ENCODE data around the gene SIK2. TPM values are rescaled to one million over a fixed set of nuclear protein-coding genes. Genes with fewer than 3 reads are reported as not detected.

The SIK2 gene
- total and polyA plus RNA-seq, 4 experiments from 2014 or later = 0.04 to 13.8 (median 6.6) TPM

DNA sequence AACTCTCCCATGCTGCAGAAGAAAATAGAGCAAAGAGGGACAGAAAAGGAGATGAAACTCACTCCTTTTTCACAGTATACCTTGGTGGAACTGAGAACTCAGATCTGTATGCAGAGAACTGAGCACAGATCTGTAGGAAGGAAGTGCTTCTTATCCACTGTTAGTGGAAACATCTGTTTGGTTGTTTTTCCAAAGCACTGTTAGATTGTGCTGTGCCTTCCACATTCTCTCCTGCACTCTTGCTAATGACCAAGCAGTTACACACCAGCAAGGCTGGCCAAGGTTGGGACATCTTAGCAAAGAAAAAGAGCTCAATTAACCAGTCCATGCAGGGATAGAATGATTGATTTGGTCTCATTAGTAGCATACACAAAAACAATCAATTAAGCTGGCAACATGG lies 20.1 kb upstream of the SIK2 start:
- Histone ChIP-seq H3K36me3 (ENCODE audit: insufficient read depth, low read length) (no peaks in the 10 kb centered on the region), H3K4me3 (ENCODE audit: low read length in 2 of 2) (no peak overlapping the region), H3K9me3 (ENCODE audit: control insufficient read depth in 1 of 2, low read length in 2 of 2) (no peaks in the 10 kb centered on the region), H3K27me3 (ENCODE audit: insufficient read depth, low read length) (no peaks in the 10 kb centered on the region), H3K4me1 (ENCODE audit: insufficient read depth, low read length) (no peaks in the 10 kb centered on the region), H3K27ac (ENCODE audit: low read depth, low read length) (no peak overlapping the region)
- Mint-ChIP-seq H3K27me3 (peaks cover 0 to 3% of the 10 kb centered on the region in 2 donors), H3K4me1 (no peaks in the 10 kb centered on the region), H3K4me3 (no peak overlapping the region), H3K36me3 (no peaks in the 10 kb centered on the region), H3K27ac (peak overlapping the region in 1 of 7 donors; percentile 50), H3K9me3 (no peaks in the 10 kb centered on the region)
- ChIA-PET CTCF (ENCODE audit: partially characterized antibody) (interaction anchor here (1.5 to 6.3 kb wide), 3 partner anchors 22 to 211 kb away, joined by 3 to 68 read pairs (median 5); no protein-coding TSS in a partner anchor), POLR2A (ENCODE audit: partially characterized antibody) (no interaction called here)
- intact Hi-C loops (cut with micrococcal nuclease) = no loop called here
- no peak for DNase-seq

DNA sequence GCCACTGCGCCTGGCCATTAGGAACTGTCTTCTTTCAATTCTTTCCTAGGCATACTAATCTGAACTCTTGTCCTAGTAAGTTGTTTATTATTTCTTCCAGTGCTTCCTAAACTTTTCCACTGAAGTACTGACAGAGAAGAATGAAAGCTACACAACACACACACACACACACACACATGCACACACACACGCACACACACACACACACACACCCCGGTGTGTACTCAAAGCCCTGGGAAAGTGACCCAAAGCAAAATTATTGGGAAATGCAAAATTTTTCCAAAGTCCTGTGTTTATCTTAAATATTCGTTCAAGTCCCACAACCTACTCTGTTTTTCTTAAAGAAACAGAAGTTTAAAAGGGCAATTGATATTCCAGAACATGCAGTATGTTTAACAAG lies 19.4 kb upstream of the SIK2 start:
- H3K9me3 Mint-ChIP-seq = no peaks in the 10 kb centered on the region
- POLR2A ChIA-PET (ENCODE audit: partially characterized antibody) = no interaction called here

DNA sequence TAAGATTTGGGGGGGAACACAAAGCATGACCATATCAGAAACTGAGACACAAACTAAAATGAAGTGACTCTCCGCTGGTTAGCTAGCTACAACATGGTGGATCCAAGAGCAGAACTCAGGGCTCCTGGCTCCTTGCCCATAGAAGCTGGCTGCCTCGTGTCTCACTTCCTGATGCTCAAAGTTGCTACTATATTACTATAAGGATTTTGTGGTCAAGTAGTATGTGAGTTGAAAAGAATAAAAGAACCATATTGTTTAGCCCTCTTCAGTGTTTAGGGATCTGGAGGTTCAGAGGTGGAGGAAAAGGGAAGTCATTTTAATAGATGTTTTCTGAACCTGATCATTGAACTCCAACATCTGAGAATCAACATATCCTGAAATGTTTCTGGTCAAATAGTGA lies 16.9 kb upstream of the SIK2 start:
- H3K4me3 ChIP-seq (ENCODE audit: low read length in 2 of 2) = no peak overlapping the region
- H3K9me3 ChIP-seq (ENCODE audit: control insufficient read depth in 1 of 2, low read length in 2 of 2) = no peaks in the 10 kb centered on the region
- Mint-ChIP-seq H3K36me3 (no peaks in the 10 kb centered on the region), H3K27ac (no peak overlapping the region), H3K27me3 (peaks cover 1 to 3% of the 10 kb centered on the region in 2 donors), H3K9me3 (no peaks in the 10 kb centered on the region), H3K4me3 (no peak overlapping the region), H3K4me1 (no peaks in the 10 kb centered on the region)
- no peak overlapping the region for H3K27ac ChIP-seq (ENCODE audit: low read depth, low read length)
- ChIA-PET POLR2A (ENCODE audit: partially characterized antibody) (no interaction called here), CTCF (ENCODE audit: partially characterized antibody) (interaction anchor here (0.6 to 6.5 kb wide), 4 partner anchors 188 to 257 kb away, joined by 3 to 83 read pairs (median 36); no protein-coding TSS in a partner anchor)
- DNase-seq = no peak
- intact Hi-C loops (cut with micrococcal nuclease) = no loop called here
- no peaks in the 10 kb centered on the region for H3K4me1 ChIP-seq (ENCODE audit: insufficient read depth, low read length)
- no peaks in the 10 kb centered on the region for H3K27me3 ChIP-seq (ENCODE audit: insufficient read depth, low read length)
- no peaks in the 10 kb centered on the region for H3K36me3 ChIP-seq (ENCODE audit: insufficient read depth, low read length)

More for the DNA sequence above, 19.4 kb upstream of the SIK2 start:
- intact Hi-C loops (cut with micrococcal nuclease) = no loop called here
- peaks cover 0 to 3% of the 10 kb centered on the region in 2 donors for H3K27me3 Mint-ChIP-seq
- no peaks in the 10 kb centered on the region for H3K36me3 ChIP-seq (ENCODE audit: insufficient read depth, low read length)
- H3K4me3 ChIP-seq (ENCODE audit: low read length in 2 of 2) = no peak overlapping the region
- no peak for DNase-seq
- no peak overlapping the region for H3K27ac ChIP-seq (ENCODE audit: low read depth, low read length)
- H3K27ac Mint-ChIP-seq = no peak overlapping the region
- no peaks in the 10 kb centered on the region for H3K9me3 ChIP-seq (ENCODE audit: control insufficient read depth in 1 of 2, low read length in 2 of 2)
- H3K4me1 ChIP-seq (ENCODE audit: insufficient read depth, low read length) = no peaks in the 10 kb centered on the region
- CTCF ChIA-PET (ENCODE audit: partially characterized antibody) = interaction anchor here (1.0 to 6.3 kb wide), 5 partner anchors 9 to 259 kb away, joined by 3 to 68 read pairs (median 3); no protein-coding TSS in a partner anchor
- H3K4me1 Mint-ChIP-seq = no peaks in the 10 kb centered on the region
- no peaks in the 10 kb centered on the region for H3K27me3 ChIP-seq (ENCODE audit: insufficient read depth, low read length)
- no peaks in the 10 kb centered on the region for H3K36me3 Mint-ChIP-seq
- H3K4me3 Mint-ChIP-seq = no peak overlapping the region

DNA sequence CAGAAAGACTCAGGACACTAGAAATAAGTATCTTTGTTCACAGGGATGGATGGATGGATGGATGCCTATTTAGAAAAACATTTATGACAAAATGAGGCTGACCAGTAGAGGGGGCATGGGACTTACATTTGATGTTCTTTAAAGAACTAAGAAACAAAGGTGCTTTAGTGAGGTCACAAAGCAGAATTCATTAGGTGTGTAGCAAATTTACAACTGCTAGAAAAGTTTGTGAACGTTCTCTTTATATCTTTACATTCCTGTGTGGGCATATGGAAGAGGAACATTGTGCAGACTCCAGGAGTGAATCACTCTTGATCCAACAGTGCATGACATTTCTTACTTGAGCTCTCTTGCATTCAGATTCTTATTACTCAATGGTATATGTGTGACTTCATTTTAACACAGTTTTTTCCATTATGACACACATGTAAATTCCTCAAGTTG lies 15.8 kb upstream of the SIK2 start:
- Histone ChIP-seq H3K4me3 (ENCODE audit: low read length in 2 of 2) (no peak overlapping the region), H3K4me1 (ENCODE audit: insufficient read depth, low read length) (no peaks in the 10 kb centered on the region), H3K36me3 (ENCODE audit: insufficient read depth, low read length) (no peaks in the 10 kb centered on the region), H3K27ac (ENCODE audit: low read depth, low read length) (no peak overlapping the region), H3K27me3 (ENCODE audit: insufficient read depth, low read length) (no peaks in the 10 kb centered on the region), H3K9me3 (ENCODE audit: control insufficient read depth in 1 of 2, low read length in 2 of 2) (no peaks in the 10 kb centered on the region)
- ChIA-PET CTCF (ENCODE audit: partially characterized antibody) (interaction anchor here (0.7 to 6.5 kb wide), 20 partner anchors 10 to 265 kb away, joined by 3 to 160 read pairs (median 4); partner anchors contain the start of gene PPP2R1B), POLR2A (ENCODE audit: partially characterized antibody) (interaction anchor here (0.7 to 1.1 kb wide), 2 partner anchors 180 to 191 kb away, joined by 3 to 6 read pairs; partner anchors contain the start of gene PPP2R1B)
- H3K4me1 Mint-ChIP-seq = no peaks in the 10 kb centered on the region
- no peak overlapping the region for H3K27ac Mint-ChIP-seq
- no peak overlapping the region for H3K4me3 Mint-ChIP-seq
- no peaks in the 10 kb centered on the region for H3K36me3 Mint-ChIP-seq
- H3K27me3 Mint-ChIP-seq = peaks cover 1 to 3% of the 10 kb centered on the region in 2 donors
- intact Hi-C loops (cut with micrococcal nuclease) = loop anchor here (1.0 kb wide), 2 partner anchors 191 to 255 kb away; no protein-coding TSS in a partner anchor
- H3K9me3 Mint-ChIP-seq = no peaks in the 10 kb centered on the region
- peak; percentile 51 to 62 (median 59) for DNase-seq

DNA sequence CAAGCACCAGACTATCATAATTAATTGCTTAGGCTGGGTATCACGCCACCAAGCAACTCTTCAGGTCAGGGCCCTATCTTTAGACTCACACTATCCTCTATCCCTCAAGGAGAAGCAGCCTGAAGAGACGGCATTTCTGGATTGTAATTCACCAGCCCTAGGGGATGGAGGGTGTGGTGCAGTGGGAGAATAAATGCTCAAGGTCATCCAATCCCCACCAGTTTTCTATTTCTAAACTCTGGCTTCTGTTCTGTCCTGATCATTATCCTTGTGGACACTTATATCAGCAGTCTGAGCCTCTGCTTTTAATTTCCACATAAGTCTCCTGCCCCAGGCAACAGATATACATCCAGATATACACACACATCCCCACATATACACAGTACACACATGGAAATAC lies 13.1 kb upstream of the SIK2 start:
- POLR2A ChIA-PET (ENCODE audit: partially characterized antibody) = no interaction called here
- H3K4me1 Mint-ChIP-seq = no peaks in the 10 kb centered on the region
- no peak for DNase-seq
- no peaks in the 10 kb centered on the region for H3K9me3 ChIP-seq (ENCODE audit: control insufficient read depth in 1 of 2, low read length in 2 of 2)
- no peaks in the 10 kb centered on the region for H3K36me3 ChIP-seq (ENCODE audit: insufficient read depth, low read length)
- no peak overlapping the region for H3K27ac ChIP-seq (ENCODE audit: low read depth, low read length)
- no peak overlapping the region for H3K27ac Mint-ChIP-seq
- H3K9me3 Mint-ChIP-seq = no peaks in the 10 kb centered on the region
- CTCF ChIA-PET (ENCODE audit: partially characterized antibody) = interaction anchor here (1.2 to 6.5 kb wide), 6 partner anchors 15 to 254 kb away, joined by 3 to 160 read pairs (median 17); partner anchors contain the start of gene PPP2R1B
- intact Hi-C loops (cut with micrococcal nuclease) = no loop called here
- H3K27me3 Mint-ChIP-seq = peaks cover 1 to 3% of the 10 kb centered on the region in 2 donors
- H3K4me3 ChIP-seq (ENCODE audit: low read length in 2 of 2) = no peak overlapping the region
- no peaks in the 10 kb centered on the region for H3K27me3 ChIP-seq (ENCODE audit: insufficient read depth, low read length)
- H3K4me3 Mint-ChIP-seq = no peak overlapping the region
- H3K4me1 ChIP-seq (ENCODE audit: insufficient read depth, low read length) = no peaks in the 10 kb centered on the region
- H3K36me3 Mint-ChIP-seq = no peaks in the 10 kb centered on the region

DNA sequence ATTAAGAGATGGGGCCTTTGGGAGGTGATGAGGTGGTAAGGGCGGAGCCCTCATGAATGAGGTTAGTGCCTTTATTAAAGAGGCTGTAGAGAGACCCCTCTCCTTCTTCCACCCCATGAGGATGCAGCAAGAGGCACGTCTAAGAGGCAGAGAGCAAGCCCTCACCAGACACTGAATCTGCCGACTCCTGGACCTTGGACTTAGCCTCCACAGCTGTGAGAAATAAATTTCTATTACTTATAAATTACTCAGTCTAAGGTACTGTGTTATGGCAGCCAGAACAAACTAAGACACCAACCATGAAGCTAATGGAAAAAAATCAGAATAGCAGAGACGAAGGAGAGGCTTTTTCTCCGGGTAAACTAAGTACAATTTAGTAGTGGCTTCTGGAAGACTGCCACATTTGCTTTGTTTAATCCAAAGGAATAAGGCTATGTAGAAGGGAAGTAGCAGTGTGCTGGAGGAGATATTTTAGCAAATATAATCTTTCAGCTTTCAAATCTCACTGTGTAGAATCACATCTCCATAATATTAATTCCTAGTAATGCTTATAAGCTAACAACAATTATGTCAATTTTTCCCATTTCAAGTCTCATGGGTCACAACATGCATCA lies 12.3 kb upstream of the SIK2 start:
- Mint-ChIP-seq H3K27ac (no peak overlapping the region), H3K4me3 (no peak overlapping the region), H3K36me3 (no peaks in the 10 kb centered on the region), H3K9me3 (no peaks in the 10 kb centered on the region), H3K27me3 (peaks cover 1 to 3% of the 10 kb centered on the region in 2 donors), H3K4me1 (no peaks in the 10 kb centered on the region)
- H3K27me3 ChIP-seq (ENCODE audit: insufficient read depth, low read length) = no peaks in the 10 kb centered on the region
- H3K9me3 ChIP-seq (ENCODE audit: control insufficient read depth in 1 of 2, low read length in 2 of 2) = no peaks in the 10 kb centered on the region
- ChIA-PET CTCF (ENCODE audit: partially characterized antibody) (interaction anchor here (1.2 to 6.5 kb wide), 7 partner anchors 17 to 253 kb away, joined by 3 to 160 read pairs (median 3); partner anchors contain the start of gene PPP2R1B), POLR2A (ENCODE audit: partially characterized antibody) (no interaction called here)
- DNase-seq = no peak
- no peak overlapping the region for H3K27ac ChIP-seq (ENCODE audit: low read depth, low read length)
- intact Hi-C loops (cut with micrococcal nuclease) = no loop called here
- no peaks in the 10 kb centered on the region for H3K36me3 ChIP-seq (ENCODE audit: insufficient read depth, low read length)
- no peak overlapping the region for H3K4me3 ChIP-seq (ENCODE audit: low read length in 2 of 2)
- H3K4me1 ChIP-seq (ENCODE audit: insufficient read depth, low read length) = no peaks in the 10 kb centered on the region

DNA sequence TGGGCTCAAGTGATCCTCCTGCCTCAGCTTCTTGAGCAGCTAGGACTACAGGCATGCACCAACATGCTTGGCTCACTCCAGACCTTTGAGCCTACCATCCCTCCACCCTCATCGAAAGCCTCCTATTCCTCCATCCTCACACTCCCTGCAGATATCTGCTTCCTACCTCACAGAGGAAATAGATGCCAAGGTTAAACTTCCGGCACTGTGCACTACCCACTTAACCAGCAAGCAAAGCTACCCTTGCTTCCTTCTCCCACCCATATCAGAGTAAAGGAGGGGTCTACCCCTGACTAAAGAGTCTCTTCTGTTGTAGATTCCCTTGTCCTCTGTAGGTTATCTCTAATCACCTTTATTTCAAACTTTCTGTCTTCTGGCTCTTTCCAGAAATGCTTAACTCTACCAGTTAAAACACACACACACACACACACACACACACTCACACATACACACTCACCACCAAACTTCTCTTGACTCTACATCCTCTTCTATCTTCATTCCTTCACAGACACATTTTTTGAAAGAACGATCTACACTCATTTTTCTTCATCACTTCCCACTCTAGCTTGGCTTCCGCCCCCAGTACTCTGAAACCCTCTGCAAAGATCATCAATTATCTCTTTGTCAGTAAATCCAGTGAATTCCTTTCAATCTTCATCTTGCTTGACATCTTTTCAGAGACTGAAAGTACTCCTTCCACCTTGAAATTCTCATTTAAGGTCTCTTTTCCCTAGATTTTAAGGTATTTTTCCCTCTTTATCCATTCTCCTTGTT lies 10.9 kb upstream of the SIK2 start:
- no peak overlapping the region for H3K4me3 ChIP-seq (ENCODE audit: low read length in 2 of 2)
- no peaks in the 10 kb centered on the region for H3K27me3 ChIP-seq (ENCODE audit: insufficient read depth, low read length)
- ChIA-PET CTCF (ENCODE audit: partially characterized antibody) (interaction anchor here (1.1 to 6.5 kb wide), 5 partner anchors 22 to 251 kb away, joined by 3 to 160 read pairs (median 3); no protein-coding TSS in a partner anchor), POLR2A (ENCODE audit: partially characterized antibody) (interaction anchor here (0.9 kb wide), 1 partner anchor 11 kb away, joined by 3 read pairs; the partner anchor contains the start of gene SIK2)
- Mint-ChIP-seq H3K27me3 (peaks cover 3 to 4% of the 10 kb centered on the region in 2 donors), H3K36me3 (no peaks in the 10 kb centered on the region), H3K4me1 (no peaks in the 10 kb centered on the region), H3K9me3 (no peaks in the 10 kb centered on the region), H3K4me3 (no peak overlapping the region), H3K27ac (no peak overlapping the region)
- no peaks in the 10 kb centered on the region for H3K9me3 ChIP-seq (ENCODE audit: control insufficient read depth in 1 of 2, low read length in 2 of 2)
- no peak overlapping the region for H3K27ac ChIP-seq (ENCODE audit: low read depth, low read length)
- H3K4me1 ChIP-seq (ENCODE audit: insufficient read depth, low read length) = no peaks in the 10 kb centered on the region
- no peaks in the 10 kb centered on the region for H3K36me3 ChIP-seq (ENCODE audit: insufficient read depth, low read length)
- intact Hi-C loops (cut with micrococcal nuclease) = no loop called here
- DNase-seq = no peak

Data from CD4-positive, alpha-beta memory T cell (primary cell).